GM10266 (cell line): Measurements from ENCODE around the gene FOXR2.

Source experiments
- DNase-seq: peaks from one replicate; pipeline ENCODE4 v3.0.0; 2012; ENCODE audit errors: extremely low spot score
- TF ChIP-seq, protein P1 (sequence below): IDR thresholded peaks from 2 replicates; pipeline ENCODE4 v1.5.1; 2012; ENCODE audit warnings: mild to moderate bottlenecking, low read depth; ENCODE audit not compliant: control insufficient read depth, insufficient read depth; ENCODE audit errors: missing control alignments

Gene FOXR2

DNA sequence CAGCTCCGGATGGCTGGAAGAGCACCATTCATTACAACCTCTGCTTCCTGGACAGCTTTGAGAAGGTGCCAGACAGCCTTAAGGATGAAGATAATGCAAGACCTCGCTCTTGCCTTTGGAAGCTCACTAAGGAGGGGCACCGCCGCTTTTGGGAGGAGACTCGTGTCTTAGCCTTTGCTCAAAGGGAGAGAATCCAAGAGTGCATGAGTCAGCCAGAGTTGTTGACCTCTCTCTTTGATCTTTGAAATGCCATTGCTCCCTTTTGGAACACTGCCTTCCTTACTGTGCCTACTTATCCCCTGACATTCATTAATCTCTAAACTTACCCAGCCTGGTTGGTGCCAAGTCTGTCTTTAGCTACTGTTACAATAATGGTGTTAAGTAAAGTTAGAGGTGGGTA is 1.2 kb downstream of the FOXR2 start:
- DNase-seq = no peak
- TF ChIP-seq, protein P1, sequence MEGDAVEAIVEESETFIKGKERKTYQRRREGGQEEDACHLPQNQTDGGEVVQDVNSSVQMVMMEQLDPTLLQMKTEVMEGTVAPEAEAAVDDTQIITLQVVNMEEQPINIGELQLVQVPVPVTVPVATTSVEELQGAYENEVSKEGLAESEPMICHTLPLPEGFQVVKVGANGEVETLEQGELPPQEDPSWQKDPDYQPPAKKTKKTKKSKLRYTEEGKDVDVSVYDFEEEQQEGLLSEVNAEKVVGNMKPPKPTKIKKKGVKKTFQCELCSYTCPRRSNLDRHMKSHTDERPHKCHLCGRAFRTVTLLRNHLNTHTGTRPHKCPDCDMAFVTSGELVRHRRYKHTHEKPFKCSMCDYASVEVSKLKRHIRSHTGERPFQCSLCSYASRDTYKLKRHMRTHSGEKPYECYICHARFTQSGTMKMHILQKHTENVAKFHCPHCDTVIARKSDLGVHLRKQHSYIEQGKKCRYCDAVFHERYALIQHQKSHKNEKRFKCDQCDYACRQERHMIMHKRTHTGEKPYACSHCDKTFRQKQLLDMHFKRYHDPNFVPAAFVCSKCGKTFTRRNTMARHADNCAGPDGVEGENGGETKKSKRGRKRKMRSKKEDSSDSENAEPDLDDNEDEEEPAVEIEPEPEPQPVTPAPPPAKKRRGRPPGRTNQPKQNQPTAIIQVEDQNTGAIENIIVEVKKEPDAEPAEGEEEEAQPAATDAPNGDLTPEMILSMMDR = no peak

DNA sequence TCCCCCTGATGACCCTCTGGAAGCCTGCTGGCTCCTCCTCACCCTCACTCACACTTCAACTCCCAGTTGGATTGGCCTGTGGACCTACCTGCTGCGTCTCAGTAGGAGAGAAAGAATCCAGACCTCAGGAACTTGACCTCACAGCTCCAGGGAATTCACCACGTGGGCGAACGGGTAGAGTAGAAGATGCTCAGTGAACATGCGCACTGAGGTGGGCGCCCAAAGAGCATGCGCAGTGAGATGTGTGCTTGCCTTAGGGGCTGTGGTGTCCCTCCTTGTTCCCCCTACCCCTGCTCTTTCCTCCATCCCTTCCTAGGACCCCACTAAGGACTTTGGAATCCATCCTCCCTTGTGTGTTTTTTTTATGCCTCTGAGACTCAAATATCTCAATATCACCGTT is 12.9 kb downstream of the FOXR2 start:
- TF ChIP-seq, protein P1 = no peak

DNA sequence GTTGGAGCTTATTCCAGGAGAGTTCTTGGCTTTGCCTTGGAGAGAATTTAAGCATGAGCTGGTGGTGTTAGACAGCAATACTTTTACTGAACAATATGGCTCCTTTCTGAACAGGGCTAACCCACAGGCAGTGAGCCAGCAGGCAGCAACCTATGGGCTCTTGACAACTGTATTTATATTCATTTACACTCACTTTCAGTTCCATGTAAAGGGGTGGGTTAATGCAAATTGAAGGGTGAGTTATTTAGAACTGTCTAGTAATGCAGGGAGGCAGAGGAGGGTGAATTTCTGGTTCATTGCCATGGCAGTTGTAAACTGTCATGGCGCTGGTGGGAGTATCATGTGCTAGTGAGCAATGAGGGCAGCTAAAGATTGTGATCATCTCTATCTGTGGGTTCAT is 15.7 kb downstream of the FOXR2 start:
- TF ChIP-seq, protein P1 = no peak
- no peak for DNase-seq

More for the DNA sequence above, 12.9 kb downstream of the FOXR2 start:
- DNase-seq = no peak

DNA sequence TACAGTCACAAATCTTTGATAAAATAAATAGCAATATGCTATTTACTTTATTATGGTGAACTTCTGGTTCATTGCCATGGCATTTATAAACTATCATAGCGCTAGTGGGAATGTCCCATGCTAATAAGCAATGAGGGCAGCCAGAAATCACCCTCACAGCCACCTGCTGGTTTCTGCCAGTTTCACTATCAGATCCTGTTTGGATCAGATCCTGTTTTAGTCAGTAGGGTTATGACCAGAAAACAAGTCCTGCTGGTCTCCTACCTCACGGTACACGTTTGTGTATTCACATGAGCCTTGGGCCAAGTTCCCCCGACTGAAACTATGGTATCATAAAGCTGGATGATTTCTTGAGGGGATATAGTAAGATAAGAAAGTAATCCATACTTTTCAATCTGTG is 17.7 kb downstream of the FOXR2 start:
- no peak for DNase-seq
- TF ChIP-seq, protein P1 = no peak

DNA sequence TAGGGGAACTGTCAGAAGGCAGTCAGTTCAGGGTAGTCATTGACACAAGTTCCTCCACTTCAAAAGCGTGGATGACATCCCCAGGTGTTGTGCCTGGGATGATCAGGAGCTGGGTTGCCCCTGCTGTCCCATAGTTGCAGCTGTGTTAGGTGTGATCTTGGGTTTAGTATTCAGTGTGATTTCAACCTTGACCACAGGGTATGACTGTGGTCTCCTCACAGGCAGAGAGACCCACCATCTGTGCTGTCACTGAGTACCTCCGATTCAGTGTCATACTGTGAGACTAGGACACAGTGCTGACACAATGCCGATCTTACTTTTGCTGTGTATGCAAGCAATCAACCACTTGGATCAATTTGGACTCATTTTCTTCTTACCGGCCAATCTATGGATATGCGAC is 25.2 kb downstream of the FOXR2 start:
- no peak for DNase-seq
- TF ChIP-seq, protein P1 = no peak

DNA sequence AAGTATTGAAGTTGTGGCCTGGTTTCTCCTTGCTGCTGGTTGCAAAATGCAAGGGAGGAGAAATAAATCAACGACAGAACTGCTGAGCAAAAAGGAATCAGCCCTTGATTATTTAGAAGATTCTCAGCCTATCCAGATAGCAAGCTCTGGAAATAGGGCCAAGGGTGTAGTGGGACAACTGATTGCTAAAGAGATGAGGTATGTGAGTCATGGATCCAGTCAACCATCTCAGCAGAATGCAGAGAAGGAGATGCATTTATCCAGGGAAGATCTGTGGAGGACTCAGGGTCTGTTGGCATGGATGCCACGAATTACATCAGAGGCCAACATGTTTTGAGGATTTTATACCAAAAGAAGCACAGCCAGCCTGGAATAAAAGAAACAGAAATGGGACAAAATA is 36.7 kb downstream of the FOXR2 start:
- TF ChIP-seq, protein P1 = no peak
- no peak for DNase-seq

DNA sequence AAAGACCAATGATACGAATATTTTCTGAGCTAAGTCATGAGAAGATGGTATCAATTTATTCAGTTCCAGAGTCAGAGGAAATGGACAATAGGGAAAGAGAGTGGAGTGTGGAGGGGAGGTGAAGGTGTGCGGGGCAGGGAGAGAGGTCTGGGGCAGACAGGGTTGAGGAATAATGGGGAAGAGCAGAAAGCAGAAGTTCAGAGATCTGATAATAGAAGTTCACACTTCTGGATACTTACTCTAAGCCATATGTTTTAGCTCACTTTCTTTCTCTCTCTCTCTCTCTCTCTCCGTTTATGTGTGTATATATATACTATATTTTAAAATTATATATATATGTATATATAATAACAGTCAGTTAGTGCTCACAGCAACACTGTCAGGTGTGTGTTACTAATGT is 40.4 kb downstream of the FOXR2 start:
- DNase-seq = no peak
- TF ChIP-seq, protein P1 = no peak
